WTC11 (cell line): ENCODE measurements around the gene PHOSPHO1. TPM values are rescaled to one million over a fixed set of nuclear protein-coding genes. Genes with fewer than 3 reads are reported as not detected.
"Not testable (repeated sequence)": the region's sequence is repeated elsewhere in the genome, so short reads cannot be mapped to it uniquely, and the experiment has no call there.

Experiments
- ATAC-seq: fragments of 200-7000 bp; cut with Tn5 transposase; 2 replicates; pipeline ENCODE4 v1.10.0; 2021; ENCODE audit warnings: mild to moderate bottlenecking, moderate library complexity
- Bru-seq: library from RNA; stranded (reverse); fragments of 400-500 nt; gene quantifications from one replicate; lab custom pipeline; 2021; lab: Mats Ljungman, UMichigan
- CTCF ChIA-PET: fragments of 300-600 bp; sonication (Branson Sonifier 250); formaldehyde crosslinking; loops from one replicate; lab custom pipeline; 2021; ENCODE audit warnings: antibody characterized with exemption; lab: Charles Lee
- POLR2A ChIA-PET: fragments of 350-600 bp; sonication (Branson Sonifier 250); formaldehyde crosslinking; loops from one replicate; lab custom pipeline; 2021; ENCODE audit warnings: antibody characterized with exemption; lab: Charles Lee
- DNase-seq: peaks from one replicate; pipeline ENCODE4 v3.0.0; 2021; ENCODE audit warnings: low spot score
- H3K27ac Mint-ChIP-seq: 2 replicates; pipeline ENCODE4 v1.8.0; 2021; ENCODE audit warnings: mixed read lengths
- H3K27me3 Mint-ChIP-seq: 2 replicates; pipeline ENCODE4 v1.8.0; 2021; ENCODE audit warnings: low read depth, mild to moderate bottlenecking, moderate library complexity, mixed read lengths
- H3K36me3 Mint-ChIP-seq: 2 replicates; pipeline ENCODE4 v1.8.0; 2021; ENCODE audit warnings: mixed read lengths
- H3K4me1 Mint-ChIP-seq: 2 replicates; pipeline ENCODE4 v1.8.0; 2022; ENCODE audit warnings: mixed read lengths
- H3K4me3 Mint-ChIP-seq: 2 replicates; pipeline ENCODE4 v1.8.0; 2021; ENCODE audit warnings: mild to moderate bottlenecking, moderate library complexity, mixed read lengths
- H3K9me3 Mint-ChIP-seq: 2 replicates; pipeline ENCODE4 v1.8.0; 2021; ENCODE audit warnings: mixed read lengths
- CREB1 ChIP-seq: sonication (generic); formaldehyde crosslinking; IDR thresholded peaks from 2 replicates; pipeline ENCODE4 v1.8.0; 2023; ENCODE audit warnings: mild to moderate bottlenecking, missing genetic modification reagents
- EMX1 ChIP-seq: fragments of 250-450 bp; sonication (Bioruptor Pico); IDR thresholded peaks from 2 replicates; pipeline ENCODE4 v1.8.0; 2021; ENCODE audit warnings: mild to moderate bottlenecking
- ESRRA ChIP-seq: sonication (generic); formaldehyde crosslinking; IDR thresholded peaks from 2 replicates; pipeline ENCODE4 v1.8.1; 2022; ENCODE audit warnings: mild to moderate bottlenecking, missing genetic modification reagents, borderline replicate concordance
- ETV6 ChIP-seq: sonication (generic); formaldehyde crosslinking; IDR thresholded peaks from 2 replicates; pipeline ENCODE4 v1.8.1; 2022; ENCODE audit warnings: mild to moderate bottlenecking, missing genetic modification reagents
- GRHL2 ChIP-seq: fragments of 250-450 bp; sonication (Bioruptor Pico); IDR thresholded peaks from 2 replicates; pipeline ENCODE4 v1.8.0; 2022; ENCODE audit warnings: mild to moderate bottlenecking, moderate library complexity; ENCODE audit not compliant: insufficient replicate concordance, severe bottlenecking
- IRF2 ChIP-seq: sonication (generic); formaldehyde crosslinking; IDR thresholded peaks from 2 replicates; pipeline ENCODE4 v1.8.0; 2022; ENCODE audit warnings: low read depth, missing genetic modification reagents, borderline replicate concordance
- JAZF1 ChIP-seq: fragments of 250-450 bp; sonication (Bioruptor Pico); IDR thresholded peaks from 2 replicates; pipeline ENCODE4 v1.9.0; 2021; ENCODE audit warnings: moderate library complexity, mild to moderate bottlenecking, inconsistent platforms
- KAT7 ChIP-seq: sonication (generic); formaldehyde crosslinking; IDR thresholded peaks from 2 replicates; pipeline ENCODE4 v1.8.1; 2023; ENCODE audit warnings: missing genetic modification reagents, mild to moderate bottlenecking, borderline replicate concordance
- MXD4 ChIP-seq: fragments of 250-450 bp; sonication (Bioruptor Pico); IDR thresholded peaks from 2 replicates; pipeline ENCODE4 v1.8.0; 2021; ENCODE audit warnings: mild to moderate bottlenecking, moderate library complexity, borderline replicate concordance
- MYBL2 ChIP-seq: sonication (generic); formaldehyde crosslinking; IDR thresholded peaks from 2 replicates; pipeline ENCODE4 v1.8.1; 2023; ENCODE audit warnings: mild to moderate bottlenecking, moderate library complexity, missing genetic modification reagents
- NFYB ChIP-seq: sonication (generic); formaldehyde crosslinking; conservative IDR thresholded peaks from 2 replicates; pipeline ENCODE4 v1.8.0; 2022; ENCODE audit warnings: low read depth, missing genetic modification reagents
- SP1 ChIP-seq: sonication (generic); formaldehyde crosslinking; conservative IDR thresholded peaks from 2 replicates; pipeline ENCODE4 v1.8.1; 2022; ENCODE audit warnings: missing genetic modification reagents
- TEAD1 ChIP-seq: sonication (generic); formaldehyde crosslinking; IDR thresholded peaks from 2 replicates; pipeline ENCODE4 v1.8.0; 2022; ENCODE audit warnings: mild to moderate bottlenecking, missing genetic modification reagents
- ZBTB21 ChIP-seq: sonication (generic); formaldehyde crosslinking; IDR thresholded peaks from 2 replicates; pipeline ENCODE4 v1.8.1; 2023; ENCODE audit warnings: mild to moderate bottlenecking, missing genetic modification reagents, borderline replicate concordance
- ZNF232 ChIP-seq: sonication (generic); formaldehyde crosslinking; IDR thresholded peaks from 2 replicates; pipeline ENCODE4 v1.8.0; 2022; ENCODE audit warnings: mild to moderate bottlenecking, missing genetic modification reagents
- long read RNA-seq, 3 experiments: library from RNA in 1 of 3; library from capped mRNA in 1 of 3; library from polyadenylated mRNA in 1 of 3; unstranded in 2 of 3; stranded (forward) in 1 of 3; transcript quantifications; one replicate each; pipeline ENCODE4 v2.0.0, GENCODE V29; 2021
- total RNA-seq: library from RNA; stranded (reverse); gene quantifications from 3 replicates; pipeline ENCODE4 v1.2.3, GENCODE V29; 2021
- TF ChIP-seq, protein P1 (sequence below): sonication (generic); formaldehyde crosslinking; IDR thresholded peaks from 2 replicates; pipeline ENCODE4 v1.8.1; 2022; ENCODE audit warnings: missing genetic modification reagents, borderline replicate concordance
- TF ChIP-seq, protein P2 (sequence below): sonication (generic); formaldehyde crosslinking; IDR thresholded peaks from 2 replicates; pipeline ENCODE4 v1.8.0; 2022; ENCODE audit warnings: mild to moderate bottlenecking, missing genetic modification reagents
- TF ChIP-seq, protein P3 (sequence below): sonication (generic); formaldehyde crosslinking; IDR thresholded peaks from 2 replicates; pipeline ENCODE4 v1.8.1; 2022; ENCODE audit warnings: low read depth, missing genetic modification reagents, borderline replicate concordance
- TF ChIP-seq, protein P4 (sequence below): sonication (generic); formaldehyde crosslinking; IDR thresholded peaks from 2 replicates; pipeline ENCODE4 v1.8.1; 2023; ENCODE audit warnings: mild to moderate bottlenecking, missing genetic modification reagents, moderate library complexity

Gene PHOSPHO1, protein sequence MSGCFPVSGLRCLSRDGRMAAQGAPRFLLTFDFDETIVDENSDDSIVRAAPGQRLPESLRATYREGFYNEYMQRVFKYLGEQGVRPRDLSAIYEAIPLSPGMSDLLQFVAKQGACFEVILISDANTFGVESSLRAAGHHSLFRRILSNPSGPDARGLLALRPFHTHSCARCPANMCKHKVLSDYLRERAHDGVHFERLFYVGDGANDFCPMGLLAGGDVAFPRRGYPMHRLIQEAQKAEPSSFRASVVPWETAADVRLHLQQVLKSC
- total RNA-seq (0.81 to 1.1 TPM (median 0.85 TPM) in 3 replicates), Bru-seq, nascent RNA (percentile 31 among the genes with signal in this experiment)
- long read RNA-seq, experiment 1: 0 reads
- long read RNA-seq, experiment 2: 0 reads
- long read RNA-seq, experiment 3: 0 reads

DNA sequence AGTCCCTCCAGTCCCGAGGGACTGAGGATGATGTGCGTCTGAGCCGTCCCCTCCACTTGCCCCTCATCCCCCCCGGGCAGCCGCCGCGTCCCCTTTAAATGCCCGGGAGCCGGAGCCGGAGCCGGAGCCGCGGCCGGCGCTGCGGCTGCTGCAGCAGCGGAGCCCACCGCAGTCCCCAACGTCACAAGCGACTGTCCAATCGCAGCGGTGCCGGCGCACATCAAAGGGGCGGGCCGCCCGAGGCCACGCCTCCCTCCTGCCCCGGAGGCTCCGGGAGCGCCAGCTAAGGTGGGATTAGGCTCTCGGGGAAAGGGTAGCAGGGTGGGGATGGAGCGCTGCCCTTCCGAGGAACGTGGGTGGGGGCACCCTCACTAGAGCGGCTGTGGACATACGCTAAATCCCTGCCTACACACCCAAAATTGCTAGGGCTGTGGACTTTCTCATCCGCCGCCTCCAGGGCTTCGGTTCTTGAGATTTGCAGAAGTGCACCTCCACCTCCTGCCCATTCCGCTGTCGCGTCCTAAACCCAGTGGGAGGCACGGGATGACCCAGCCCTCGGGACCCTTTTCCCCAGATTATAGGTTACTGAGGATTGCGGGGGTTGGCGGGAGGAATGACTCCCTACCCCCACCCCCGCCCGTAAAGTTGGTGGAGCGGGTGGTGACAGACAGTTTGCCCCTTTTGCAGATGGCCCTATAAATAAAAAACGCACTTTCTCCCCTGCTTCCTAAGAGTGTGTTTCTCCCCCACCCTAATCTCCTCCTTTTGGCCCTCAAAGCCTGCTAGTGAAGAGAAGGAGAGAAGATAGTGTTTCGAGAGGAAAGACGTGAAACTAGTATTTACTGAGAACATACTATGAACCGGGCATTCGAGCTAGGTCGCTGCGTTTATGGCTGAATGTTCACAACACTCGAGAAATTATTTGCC, at the start of gene PHOSPHO1:
TSS of gene PHOSPHO1 (minus strand) at position 152 of the 927 bp plus-strand sequence. CDS start 4,096 bp downstream, outside the sequence.
- peaks cover 25% of the 10 kb centered on the region for H3K4me1 Mint-ChIP-seq
- DNase-seq (peak; percentile 94), ATAC-seq (peak; percentile 89)
- TF ChIP-seq NFYB (CRISPR knock-in tag) (peak; percentile 68), MXD4 (CRISPR knock-in tag) (no peak), ZNF232 (0 out of 2 replicates have a peak, but pooled peaks have one; percentile 21), SP1 (peak; percentile 73), CREB1 (CRISPR knock-in tag) (no peak), KAT7 (CRISPR knock-in tag) (0 out of 2 replicates have a peak, but pooled peaks have one; percentile 48)
- TF ChIP-seq, protein P1, sequence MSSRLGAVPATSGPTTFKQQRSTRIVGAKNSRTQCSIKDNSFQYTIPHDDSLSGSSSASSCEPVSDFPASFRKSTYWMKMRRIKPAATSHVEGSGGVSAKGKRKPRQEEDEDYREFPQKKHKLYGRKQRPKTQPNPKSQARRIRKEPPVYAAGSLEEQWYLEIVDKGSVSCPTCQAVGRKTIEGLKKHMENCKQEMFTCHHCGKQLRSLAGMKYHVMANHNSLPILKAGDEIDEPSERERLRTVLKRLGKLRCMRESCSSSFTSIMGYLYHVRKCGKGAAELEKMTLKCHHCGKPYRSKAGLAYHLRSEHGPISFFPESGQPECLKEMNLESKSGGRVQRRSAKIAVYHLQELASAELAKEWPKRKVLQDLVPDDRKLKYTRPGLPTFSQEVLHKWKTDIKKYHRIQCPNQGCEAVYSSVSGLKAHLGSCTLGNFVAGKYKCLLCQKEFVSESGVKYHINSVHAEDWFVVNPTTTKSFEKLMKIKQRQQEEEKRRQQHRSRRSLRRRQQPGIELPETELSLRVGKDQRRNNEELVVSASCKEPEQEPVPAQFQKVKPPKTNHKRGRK: no peak
- no peaks in the 10 kb centered on the region for H3K9me3 Mint-ChIP-seq
- peaks cover 70% of the 10 kb centered on the region for H3K27me3 Mint-ChIP-seq
- no peaks in the 10 kb centered on the region for H3K36me3 Mint-ChIP-seq
- ChIA-PET POLR2A (interaction anchor here (0.6 kb wide), 2 partner anchors 160 to 772 kb away, joined by 3 read pairs; no protein-coding TSS in a partner anchor), CTCF (interaction anchor here (0.6 to 5.1 kb wide), 13 partner anchors 23 to 559 kb away, joined by 3 to 30 read pairs (median 5); no protein-coding TSS in a partner anchor)
- no peak within 1 kb of the TSS for H3K27ac Mint-ChIP-seq
- peak within 1 kb of the TSS; percentile 85 for H3K4me3 Mint-ChIP-seq

DNA sequence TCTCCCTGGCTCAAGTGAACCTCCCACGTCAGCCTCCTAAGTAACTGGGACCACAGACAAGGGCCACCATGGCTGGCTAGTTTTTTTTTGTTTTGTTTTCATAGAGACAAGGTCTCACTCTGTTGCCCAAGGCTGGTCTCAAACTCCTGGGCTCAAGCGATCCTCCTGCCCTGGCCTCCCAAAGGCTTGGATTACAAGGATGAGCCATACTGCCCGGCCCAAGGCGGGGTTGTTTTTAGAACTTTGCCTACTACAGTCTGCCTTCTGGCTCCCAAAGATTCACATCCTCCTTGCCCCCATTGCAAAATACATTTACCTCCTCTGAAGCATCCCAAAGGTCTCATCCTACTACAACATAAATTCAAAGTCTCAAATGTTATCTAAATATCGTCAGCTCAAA, 49.5 kb upstream of the PHOSPHO1 start:
- Mint-ChIP-seq H3K9me3 (no peaks in the 10 kb centered on the region), H3K4me3 (no peak overlapping the region), H3K27me3 (no peaks in the 10 kb centered on the region), H3K4me1 (peaks cover 23% of the 10 kb centered on the region), H3K36me3 (no peaks in the 10 kb centered on the region), H3K27ac (no peak overlapping the region)
- ChIA-PET POLR2A (no interaction called here), CTCF (interaction anchor here (0.6 kb wide), 1 partner anchor 13 kb away, joined by 3 read pairs; no protein-coding TSS in a partner anchor)
- no peak for ATAC-seq
- DNase-seq: no peak
- TF ChIP-seq ZBTB21 (CRISPR knock-in tag): no peak

DNA sequence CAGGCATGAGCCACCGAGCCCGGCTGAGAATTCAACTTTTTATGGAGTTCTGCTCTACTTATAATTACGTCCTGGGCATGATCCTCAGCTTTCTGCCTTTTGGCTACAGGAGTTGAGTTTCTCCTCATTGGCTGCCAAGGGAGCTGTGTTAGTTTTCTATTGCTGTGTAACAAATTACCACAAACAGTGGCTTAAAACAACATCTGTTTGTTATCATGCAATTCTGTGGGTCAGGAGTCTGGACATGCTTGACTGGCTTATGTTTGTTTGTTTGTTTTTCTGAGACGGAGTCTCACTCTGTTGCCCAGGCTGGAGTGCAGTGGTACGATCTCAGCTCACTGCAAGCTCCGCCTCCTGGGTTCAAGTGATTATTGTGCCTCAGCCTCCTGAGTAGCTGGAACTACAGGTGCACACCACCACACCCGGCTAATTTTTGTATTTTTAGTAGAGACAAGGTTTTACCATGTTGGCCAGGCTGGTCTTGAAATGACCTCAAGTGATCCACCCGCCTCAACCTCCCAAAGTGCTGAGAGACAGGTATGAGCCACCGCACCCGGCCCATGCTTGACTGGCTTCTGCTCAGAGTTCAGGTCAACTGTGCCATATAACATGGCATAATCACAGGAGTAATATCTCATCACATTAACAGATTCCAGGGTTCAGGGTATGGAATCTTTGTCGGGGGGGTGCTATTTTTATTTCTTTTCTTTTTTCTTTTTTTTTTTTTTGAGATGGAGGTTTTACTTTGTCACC, 48.9 kb upstream of the PHOSPHO1 start:
- ATAC-seq, CTCF ChIA-PET, H3K27ac Mint-ChIP-seq, H3K36me3 Mint-ChIP-seq, H3K4me3 Mint-ChIP-seq, H3K9me3 Mint-ChIP-seq, POLR2A ChIA-PET, DNase-seq, H3K27me3 Mint-ChIP-seq: not testable (repeated sequence)
- peaks cover 23% of the 10 kb centered on the region for H3K4me1 Mint-ChIP-seq

DNA sequence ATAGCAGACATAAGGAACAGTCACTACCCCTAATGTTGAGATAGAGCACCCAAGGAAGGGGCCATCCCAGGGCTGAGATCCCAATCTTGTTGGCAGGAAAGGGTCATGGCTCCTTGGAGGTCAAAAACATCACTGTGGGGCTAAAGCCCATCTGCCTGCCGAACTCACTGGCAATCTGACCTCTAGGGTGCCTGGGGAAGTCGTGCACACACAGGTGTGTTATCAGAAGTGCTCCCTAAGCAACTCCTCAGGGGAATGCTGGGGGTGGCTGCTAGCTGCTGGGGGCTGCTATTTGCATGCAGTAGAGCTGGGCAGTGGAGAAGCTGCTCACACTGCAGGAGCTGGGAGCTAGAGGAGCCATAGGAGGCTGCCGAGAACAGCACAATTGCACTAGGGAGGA, 47.5 kb upstream of the PHOSPHO1 start:
- no peak overlapping the region for H3K27ac Mint-ChIP-seq
- DNase-seq: no peak
- ChIA-PET CTCF (interaction anchor here (3.1 kb wide), 1 partner anchor 13 kb away, joined by 29 read pairs; no protein-coding TSS in a partner anchor), POLR2A (no interaction called here)
- H3K9me3 Mint-ChIP-seq: no peaks in the 10 kb centered on the region
- H3K4me3 Mint-ChIP-seq: no peak overlapping the region
- H3K4me1 Mint-ChIP-seq: peaks cover 23% of the 10 kb centered on the region
- no peak for ATAC-seq
- H3K27me3 Mint-ChIP-seq: no peaks in the 10 kb centered on the region; the same call in 1 of the 2 replicates
- H3K36me3 Mint-ChIP-seq: no peaks in the 10 kb centered on the region
- TF ChIP-seq ESRRA (no peak), EMX1 (CRISPR knock-in tag) (no peak), JAZF1 (no peak), TEAD1 (no peak), GRHL2 (CRISPR knock-in tag) (no peak), IRF2 (CRISPR knock-in tag) (no peak), MYBL2 (CRISPR knock-in tag) (no peak), ETV6 (CRISPR knock-in tag) (no peak), ZBTB21 (CRISPR knock-in tag) (no peak)
- TF ChIP-seq, protein P2, sequence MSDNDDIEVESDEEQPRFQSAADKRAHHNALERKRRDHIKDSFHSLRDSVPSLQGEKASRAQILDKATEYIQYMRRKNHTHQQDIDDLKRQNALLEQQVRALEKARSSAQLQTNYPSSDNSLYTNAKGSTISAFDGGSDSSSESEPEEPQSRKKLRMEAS: no peak
- TF ChIP-seq, protein P3, sequence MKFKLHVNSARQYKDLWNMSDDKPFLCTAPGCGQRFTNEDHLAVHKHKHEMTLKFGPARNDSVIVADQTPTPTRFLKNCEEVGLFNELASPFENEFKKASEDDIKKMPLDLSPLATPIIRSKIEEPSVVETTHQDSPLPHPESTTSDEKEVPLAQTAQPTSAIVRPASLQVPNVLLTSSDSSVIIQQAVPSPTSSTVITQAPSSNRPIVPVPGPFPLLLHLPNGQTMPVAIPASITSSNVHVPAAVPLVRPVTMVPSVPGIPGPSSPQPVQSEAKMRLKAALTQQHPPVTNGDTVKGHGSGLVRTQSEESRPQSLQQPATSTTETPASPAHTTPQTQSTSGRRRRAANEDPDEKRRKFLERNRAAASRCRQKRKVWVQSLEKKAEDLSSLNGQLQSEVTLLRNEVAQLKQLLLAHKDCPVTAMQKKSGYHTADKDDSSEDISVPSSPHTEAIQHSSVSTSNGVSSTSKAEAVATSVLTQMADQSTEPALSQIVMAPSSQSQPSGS (CRISPR knock-in tag): no peak
- TF ChIP-seq, protein P4, sequence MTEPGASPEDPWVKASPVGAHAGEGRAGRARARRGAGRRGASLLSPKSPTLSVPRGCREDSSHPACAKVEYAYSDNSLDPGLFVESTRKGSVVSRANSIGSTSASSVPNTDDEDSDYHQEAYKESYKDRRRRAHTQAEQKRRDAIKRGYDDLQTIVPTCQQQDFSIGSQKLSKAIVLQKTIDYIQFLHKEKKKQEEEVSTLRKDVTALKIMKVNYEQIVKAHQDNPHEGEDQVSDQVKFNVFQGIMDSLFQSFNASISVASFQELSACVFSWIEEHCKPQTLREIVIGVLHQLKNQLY (CRISPR knock-in tag): no peak
